Smooth muscle cell (in vitro differentiated cells): ENCODE results near the gene GAS7. TPM values are rescaled to one million over a fixed set of nuclear protein-coding genes. Genes with fewer than 3 reads are reported as not detected.

ENCODE experiments used
- DNase-seq: peaks from one replicate; lab custom pipeline; 2025; ENCODE audit not compliant: unreplicated experiment; lab: John Stamatoyannopoulos, UW
- H2AFZ ChIP-seq: fragments of 200-600 bp; sonication (generic); 2 replicates; pipeline ENCODE4 v1.6.0; 2016; ENCODE audit warnings: antibody characterized with exemption, low read depth, mild to moderate bottlenecking
- H3F3A ChIP-seq: fragments of 200-600 bp; sonication (generic); 2 replicates; pipeline ENCODE4 v1.6.0; 2017; ENCODE audit warnings: antibody characterized with exemption, low read depth
- H3K27ac ChIP-seq: fragments of 200-600 bp; sonication (generic); 2 replicates; pipeline ENCODE4 v1.5.1; 2016; ENCODE audit warnings: low read depth, mild to moderate bottlenecking
- H3K27me3 ChIP-seq: fragments of 200-600 bp; sonication (generic); 2 replicates; pipeline ENCODE4 v1.6.1; 2016; ENCODE audit warnings: low read depth, mild to moderate bottlenecking
- H3K36me3 ChIP-seq: fragments of 200-600 bp; sonication (generic); 2 replicates; pipeline ENCODE4 v1.5.1; 2016; ENCODE audit warnings: low read depth
- H3K4me1 ChIP-seq: fragments of 200-600 bp; sonication (generic); 2 replicates; pipeline ENCODE4 v1.5.1; 2016; ENCODE audit warnings: low read depth
- H3K4me2 ChIP-seq: fragments of 200-600 bp; sonication (generic); 2 replicates; pipeline ENCODE4 v1.6.0; 2016; ENCODE audit warnings: mild to moderate bottlenecking
- H3K4me3 ChIP-seq: fragments of 200-600 bp; sonication (generic); 2 replicates; pipeline ENCODE4 v1.5.1; 2016; ENCODE audit warnings: mild to moderate bottlenecking
- H3K79me2 ChIP-seq: fragments of 200-600 bp; sonication (generic); 2 replicates; pipeline ENCODE4 v1.6.0; 2016; ENCODE audit warnings: low read depth, mild to moderate bottlenecking
- H3K9ac ChIP-seq: fragments of 200-600 bp; sonication (generic); 2 replicates; pipeline ENCODE4 v1.6.0; 2016; ENCODE audit warnings: low read depth
- H3K9me3 ChIP-seq: fragments of 200-600 bp; sonication (generic); replicated peaks from 2 replicates; pipeline ENCODE4 v1.5.1; 2016; ENCODE audit warnings: low read depth
- H4K20me1 ChIP-seq: fragments of 200-600 bp; sonication (generic); 2 replicates; pipeline ENCODE4 v1.6.0; 2016; ENCODE audit warnings: low read depth
- whole genome bisulfite sequencing: methylation state at CpG from one replicate; pipeline ENCODE4 v1.1.7; 2016; ENCODE audit warnings: low lambda C conversion rate; 5-methylcytosine and 5-hydroxymethylcytosine counted together
- polyA plus RNA-seq: library from polyadenylated mRNA; unstranded; fragments of >200 nt; fragmentation: Nextera tagmentation; extraction: Ambion mirVana; gene quantifications from 2 replicates; pipeline ENCODE4 v1.2.1, GENCODE V29; 2016
- total RNA-seq: library from RNA; depleted of rRNA; stranded (reverse); fragments of >200 nt; gene quantifications from 2 replicates; pipeline ENCODE4 v1.2.3, GENCODE V29; 2014
- TF ChIP-seq, protein P1 (sequence below): fragments of 200-600 bp; sonication (generic); IDR thresholded peaks from 2 replicates; pipeline ENCODE4 v1.5.1; 2017; ENCODE audit warnings: borderline replicate concordance, mild to moderate bottlenecking, antibody characterized with exemption; ENCODE audit not compliant: insufficient read depth, poor library complexity, severe bottlenecking

Gene GAS7
- total and polyA plus RNA-seq, 2 experiments from 2014 or later, result 86.8 to 103 TPM

- TF ChIP-seq, protein P1, sequence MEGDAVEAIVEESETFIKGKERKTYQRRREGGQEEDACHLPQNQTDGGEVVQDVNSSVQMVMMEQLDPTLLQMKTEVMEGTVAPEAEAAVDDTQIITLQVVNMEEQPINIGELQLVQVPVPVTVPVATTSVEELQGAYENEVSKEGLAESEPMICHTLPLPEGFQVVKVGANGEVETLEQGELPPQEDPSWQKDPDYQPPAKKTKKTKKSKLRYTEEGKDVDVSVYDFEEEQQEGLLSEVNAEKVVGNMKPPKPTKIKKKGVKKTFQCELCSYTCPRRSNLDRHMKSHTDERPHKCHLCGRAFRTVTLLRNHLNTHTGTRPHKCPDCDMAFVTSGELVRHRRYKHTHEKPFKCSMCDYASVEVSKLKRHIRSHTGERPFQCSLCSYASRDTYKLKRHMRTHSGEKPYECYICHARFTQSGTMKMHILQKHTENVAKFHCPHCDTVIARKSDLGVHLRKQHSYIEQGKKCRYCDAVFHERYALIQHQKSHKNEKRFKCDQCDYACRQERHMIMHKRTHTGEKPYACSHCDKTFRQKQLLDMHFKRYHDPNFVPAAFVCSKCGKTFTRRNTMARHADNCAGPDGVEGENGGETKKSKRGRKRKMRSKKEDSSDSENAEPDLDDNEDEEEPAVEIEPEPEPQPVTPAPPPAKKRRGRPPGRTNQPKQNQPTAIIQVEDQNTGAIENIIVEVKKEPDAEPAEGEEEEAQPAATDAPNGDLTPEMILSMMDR, result no peak
- no peaks in the 10 kb centered on the region for H3K36me3 ChIP-seq
- no peak for DNase-seq
- H3K4me2 ChIP-seq, result peak overlapping the region; percentile 34
- no peaks in the 10 kb centered on the region for H3K9me3 ChIP-seq
- peak overlapping the region; percentile 42 for H3K27ac ChIP-seq
- peaks cover 22% of the 10 kb centered on the region for H3F3A ChIP-seq
- H3K4me1 ChIP-seq, result peaks cover 27% of the 10 kb centered on the region
- peaks cover 88% of the 10 kb centered on the region for H4K20me1 ChIP-seq
- no peaks in the 10 kb centered on the region for H3K27me3 ChIP-seq
- no peak overlapping the region for H3K9ac ChIP-seq
- H3K79me2 ChIP-seq, result peaks cover 95% of the 10 kb centered on the region
- no peak overlapping the region for H2AFZ ChIP-seq
- no peak overlapping the region for H3K4me3 ChIP-seq
- WGBS, result 25% methylated on average over 8 of the region's 8 CpGs
Observed at GRCh38 chr17:10183931-10184930, 14.2 kb downstream of the GAS7 start.

DNA sequence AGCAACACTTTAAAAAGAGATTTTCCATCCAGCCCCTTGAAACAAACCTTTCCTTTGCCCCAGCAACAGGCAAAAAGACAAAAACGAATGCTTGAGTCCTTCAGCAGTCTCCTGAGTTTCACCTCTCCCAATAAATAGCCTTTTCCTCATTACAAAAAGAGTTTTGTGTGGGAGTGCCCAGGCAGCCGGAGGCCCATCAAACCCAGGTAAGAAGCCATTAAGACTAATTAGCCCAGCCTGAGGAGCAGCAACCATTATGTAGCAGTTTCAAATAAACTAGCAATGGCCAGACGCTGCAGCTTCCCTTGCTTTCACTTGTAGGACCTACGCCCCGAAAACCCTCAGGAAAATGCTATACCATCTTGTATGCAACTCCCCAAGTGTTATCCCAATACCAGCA lies 15.6 kb downstream of the GAS7 start:
- H3F3A ChIP-seq, result peaks cover 23% of the 10 kb centered on the region
- H3K27ac ChIP-seq, result peak overlapping the region; percentile 15
- no peaks in the 10 kb centered on the region for H3K36me3 ChIP-seq
- H3K4me3 ChIP-seq, result no peak overlapping the region
- peaks cover 82% of the 10 kb centered on the region for H3K79me2 ChIP-seq
- H3K9ac ChIP-seq, result no peak overlapping the region
- peaks cover 81% of the 10 kb centered on the region for H4K20me1 ChIP-seq
- no peak overlapping the region for H3K4me2 ChIP-seq
- H3K27me3 ChIP-seq, result no peaks in the 10 kb centered on the region
- peaks cover 38% of the 10 kb centered on the region for H3K4me1 ChIP-seq
- H2AFZ ChIP-seq, result no peak overlapping the region
- no peaks in the 10 kb centered on the region for H3K9me3 ChIP-seq
- TF ChIP-seq, protein P1, result no peak
- 79% methylated on average over 5 of the region's 5 CpGs for WGBS
- DNase-seq, result no peak

- H3K9ac ChIP-seq, result peak overlapping the region; percentile 77
- peak overlapping the region; percentile 95 for H3K27ac ChIP-seq
- no peak overlapping the region for H3K4me3 ChIP-seq
- DNase-seq, result no peak
- H2AFZ ChIP-seq, result no peak overlapping the region
- H3K27me3 ChIP-seq, result no peaks in the 10 kb centered on the region
- no peaks in the 10 kb centered on the region for H3K36me3 ChIP-seq
- H3K9me3 ChIP-seq, result no peaks in the 10 kb centered on the region
- TF ChIP-seq, protein P1, result no peak
- peaks cover 33% of the 10 kb centered on the region for H3K4me1 ChIP-seq
- peaks cover 75% of the 10 kb centered on the region for H3K79me2 ChIP-seq
- 24% methylated on average over 8 of the region's 8 CpGs for WGBS
- peak overlapping the region; percentile 76 for H3K4me2 ChIP-seq
- peaks cover 60% of the 10 kb centered on the region for H4K20me1 ChIP-seq
- H3F3A ChIP-seq, result peaks cover 23% of the 10 kb centered on the region
Observed at GRCh38 chr17:10178506-10178991, 19.9 kb downstream of the GAS7 start.
